IPS-18a (cell line): ENCODE measurements around the gene TRANK1.

Source experiments
- H3K27ac ChIP-seq: one replicate; pipeline ENCODE4 v1.5.1; 2013; ENCODE audit warnings: low read length
- H3K27me3 ChIP-seq: one replicate; pipeline ENCODE4 v1.6.1; 2013; ENCODE audit warnings: mild to moderate bottlenecking, low read length; ENCODE audit not compliant: control insufficient read depth, insufficient read depth
- H3K36me3 ChIP-seq: one replicate; pipeline ENCODE4 v1.6.1; 2013; ENCODE audit warnings: low read depth, low read length; ENCODE audit not compliant: control insufficient read depth
- H3K4me1 ChIP-seq: one replicate; pipeline ENCODE4 v1.6.1; 2013; ENCODE audit warnings: low read depth, low read length; ENCODE audit not compliant: control insufficient read depth
- H3K4me3 ChIP-seq: one replicate; pipeline ENCODE4 v1.5.1; 2013; ENCODE audit warnings: low read length
- H3K9ac ChIP-seq: one replicate; pipeline ENCODE4 v1.6.1; 2013; ENCODE audit warnings: mild to moderate bottlenecking, low read length, moderate library complexity
- H3K9me3 ChIP-seq: one replicate; pipeline ENCODE4 v1.6.1; 2013; ENCODE audit warnings: low read depth, low read length; ENCODE audit not compliant: control insufficient read depth

TRANK1 gene

GRCh38 chr3:36852071-36852470, 92.8 kb downstream of the TRANK1 start:
- Histone ChIP-seq H3K27me3 (no peaks in the 10 kb centered on the region), H3K36me3 (no peaks in the 10 kb centered on the region), H3K27ac (no peak overlapping the region), H3K9me3 (no peaks in the 10 kb centered on the region), H3K9ac (no peak overlapping the region), H3K4me1 (no peaks in the 10 kb centered on the region), H3K4me3 (no peak overlapping the region)

DNA sequence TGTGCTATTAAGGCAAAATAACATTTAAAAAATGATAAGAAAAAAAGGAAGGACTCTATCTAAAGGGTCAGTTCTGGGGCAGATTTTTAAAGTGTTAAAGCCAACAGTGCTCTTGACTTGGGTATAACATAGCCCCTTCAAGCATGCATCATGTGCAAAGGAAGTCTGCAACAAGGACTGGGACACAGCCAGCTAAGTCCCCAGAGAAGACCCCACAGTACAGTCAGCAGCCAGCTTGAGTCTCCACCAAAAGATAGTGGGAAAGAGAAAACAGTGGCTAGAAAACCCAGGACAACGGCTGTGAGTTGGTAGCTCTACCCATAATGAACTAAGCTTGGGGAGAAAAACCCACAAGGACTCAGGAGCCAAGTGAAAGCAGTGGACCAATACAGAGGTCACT, 94.1 kb downstream of the TRANK1 start:
- Histone ChIP-seq H3K4me3 (no peak overlapping the region), H3K27ac (no peak overlapping the region), H3K36me3 (no peaks in the 10 kb centered on the region), H3K9me3 (no peaks in the 10 kb centered on the region), H3K4me1 (no peaks in the 10 kb centered on the region), H3K9ac (no peak overlapping the region), H3K27me3 (no peaks in the 10 kb centered on the region)

- H3K9me3 ChIP-seq: peaks cover 3% of the 10 kb centered on the region
- H3K4me3 ChIP-seq: no peak overlapping the region
- no peaks in the 10 kb centered on the region for H3K4me1 ChIP-seq
- H3K36me3 ChIP-seq: no peaks in the 10 kb centered on the region
- no peak overlapping the region for H3K9ac ChIP-seq
- H3K27ac ChIP-seq: no peak overlapping the region
- no peaks in the 10 kb centered on the region for H3K27me3 ChIP-seq
Measured at GRCh38 chr3:36846406-36846805, 98.4 kb downstream of the TRANK1 start.

DNA sequence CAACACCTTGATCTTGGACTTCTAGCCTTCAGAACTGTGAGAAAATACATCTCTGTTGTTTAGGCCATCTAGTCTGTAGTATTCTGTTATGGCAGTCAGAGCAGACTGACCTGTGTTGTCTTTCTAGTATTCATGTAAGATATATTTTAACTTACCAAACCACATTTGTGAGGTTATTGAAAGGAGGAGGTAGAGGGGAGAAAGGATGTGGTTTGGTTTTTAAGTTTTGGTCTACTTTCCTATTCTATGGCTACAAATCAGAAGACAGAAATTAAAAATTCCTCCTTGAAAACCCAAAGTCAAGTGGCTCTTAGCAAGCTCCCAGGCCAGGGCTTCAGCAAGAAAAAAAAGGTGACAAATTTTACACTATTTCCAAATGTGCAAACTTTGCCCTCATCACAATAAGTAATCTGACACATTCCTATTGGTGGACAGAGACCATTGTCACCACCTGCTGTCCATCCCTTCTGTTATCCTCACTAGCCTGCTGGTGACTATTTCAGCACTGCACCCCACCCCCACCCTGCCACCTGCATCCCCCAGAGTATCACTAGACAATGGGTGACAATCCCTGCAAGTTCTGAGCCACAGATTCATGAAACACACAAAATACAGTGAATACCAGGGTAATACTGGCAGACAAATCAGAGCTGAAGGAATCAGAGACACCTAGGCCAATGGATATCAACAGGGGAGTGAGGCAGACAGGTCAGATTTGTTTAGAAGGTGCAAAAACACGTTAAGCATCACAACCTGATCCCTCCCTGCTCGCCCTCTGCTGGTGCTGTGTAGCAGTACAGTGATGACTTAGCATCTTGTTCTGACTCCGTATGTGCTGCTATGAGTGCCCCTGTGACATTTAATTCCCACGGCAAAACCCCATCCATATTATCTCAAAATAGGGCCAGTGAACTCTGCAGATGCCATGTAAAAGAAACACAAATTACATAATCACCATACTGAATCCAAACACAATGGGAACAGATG, 101.5 kb downstream of the TRANK1 start:
- H3K36me3 ChIP-seq: peaks cover 5% of the 10 kb centered on the region
- no peaks in the 10 kb centered on the region for H3K4me1 ChIP-seq

GRCh38 chr3:36842275-36842674, 102.6 kb downstream of the TRANK1 start:
- Histone ChIP-seq H3K4me1 (no peaks in the 10 kb centered on the region), H3K27ac (no peak overlapping the region), H3K27me3 (no peaks in the 10 kb centered on the region), H3K4me3 (no peak overlapping the region), H3K36me3 (peaks cover 5% of the 10 kb centered on the region), H3K9ac (no peak overlapping the region), H3K9me3 (peaks cover 5% of the 10 kb centered on the region)

More for the DNA sequence above, 101.5 kb downstream of the TRANK1 start:
- Histone ChIP-seq H3K4me3 (no peak overlapping the region), H3K27me3 (no peaks in the 10 kb centered on the region), H3K9me3 (peaks cover 5% of the 10 kb centered on the region), H3K27ac (no peak overlapping the region), H3K9ac (no peak overlapping the region)

DNA sequence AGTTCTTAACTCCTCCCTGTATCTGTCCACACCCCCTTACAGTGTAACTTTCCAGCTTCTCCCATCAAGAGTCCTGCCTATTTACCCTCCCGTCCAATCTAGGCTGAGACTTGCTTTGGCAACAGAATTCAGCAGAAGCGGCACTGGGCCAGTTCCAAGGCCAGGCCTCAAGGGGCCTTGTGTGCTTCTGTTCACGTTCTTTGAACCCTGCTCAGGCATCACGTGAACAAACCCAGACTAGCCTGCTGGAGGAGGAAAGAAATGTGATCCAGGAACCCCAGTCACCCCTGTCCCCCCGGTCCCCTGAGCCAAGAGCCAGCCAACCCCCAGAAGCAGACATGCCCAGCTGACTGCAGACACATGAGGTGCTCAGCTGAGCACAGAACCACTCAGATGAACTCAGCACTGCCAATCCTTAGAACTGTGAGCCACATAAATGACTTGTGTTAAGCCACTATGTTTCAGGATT, 104.4 kb downstream of the TRANK1 start:
- H3K36me3 ChIP-seq: peaks cover 5% of the 10 kb centered on the region
- H3K27ac ChIP-seq: no peak overlapping the region

DNA sequence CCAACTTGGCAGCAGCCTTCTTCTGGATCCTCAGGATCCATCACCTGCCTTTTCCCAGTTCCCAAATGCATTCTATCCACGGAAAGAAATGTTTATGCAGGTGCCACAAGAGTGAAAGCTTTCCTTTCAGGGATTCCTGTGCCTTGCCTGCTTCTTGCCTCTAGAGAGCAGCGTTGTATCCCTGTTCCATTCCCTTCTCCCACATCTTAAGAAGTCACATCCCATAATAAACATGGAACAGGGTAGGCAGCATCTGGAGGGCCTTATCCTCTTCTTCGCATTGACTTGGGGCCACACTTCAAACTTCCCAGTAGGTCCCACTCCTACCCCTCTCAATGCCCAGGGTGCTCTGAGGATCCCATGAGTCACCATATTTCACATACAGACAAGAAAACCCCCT, 107.8 kb downstream of the TRANK1 start:
- Histone ChIP-seq H3K4me3 (no peak overlapping the region), H3K36me3 (peaks cover 5% of the 10 kb centered on the region), H3K9ac (no peak overlapping the region), H3K27ac (no peak overlapping the region), H3K9me3 (peaks cover 5% of the 10 kb centered on the region), H3K4me1 (no peaks in the 10 kb centered on the region), H3K27me3 (no peaks in the 10 kb centered on the region)

More for the DNA sequence above, 104.4 kb downstream of the TRANK1 start:
- no peak overlapping the region for H3K9ac ChIP-seq
- no peaks in the 10 kb centered on the region for H3K4me1 ChIP-seq
- H3K27me3 ChIP-seq: no peaks in the 10 kb centered on the region
- H3K9me3 ChIP-seq: peaks cover 5% of the 10 kb centered on the region
- no peak overlapping the region for H3K4me3 ChIP-seq

GRCh38 chr3:36833160-36833814, 111.6 kb downstream of the TRANK1 start:
- Histone ChIP-seq H3K27ac (no peak overlapping the region), H3K9ac (no peak overlapping the region), H3K4me3 (no peak overlapping the region), H3K27me3 (no peaks in the 10 kb centered on the region), H3K4me1 (no peaks in the 10 kb centered on the region), H3K9me3 (no peaks in the 10 kb centered on the region), H3K36me3 (no peaks in the 10 kb centered on the region)

- H3K4me3 ChIP-seq: no peak overlapping the region
- no peak overlapping the region for H3K9ac ChIP-seq
- no peaks in the 10 kb centered on the region for H3K9me3 ChIP-seq
- no peaks in the 10 kb centered on the region for H3K36me3 ChIP-seq
- H3K27me3 ChIP-seq: no peaks in the 10 kb centered on the region
- no peaks in the 10 kb centered on the region for H3K4me1 ChIP-seq
- no peak overlapping the region for H3K27ac ChIP-seq
Measured at GRCh38 chr3:36832406-36832805, 112.4 kb downstream of the TRANK1 start.

DNA sequence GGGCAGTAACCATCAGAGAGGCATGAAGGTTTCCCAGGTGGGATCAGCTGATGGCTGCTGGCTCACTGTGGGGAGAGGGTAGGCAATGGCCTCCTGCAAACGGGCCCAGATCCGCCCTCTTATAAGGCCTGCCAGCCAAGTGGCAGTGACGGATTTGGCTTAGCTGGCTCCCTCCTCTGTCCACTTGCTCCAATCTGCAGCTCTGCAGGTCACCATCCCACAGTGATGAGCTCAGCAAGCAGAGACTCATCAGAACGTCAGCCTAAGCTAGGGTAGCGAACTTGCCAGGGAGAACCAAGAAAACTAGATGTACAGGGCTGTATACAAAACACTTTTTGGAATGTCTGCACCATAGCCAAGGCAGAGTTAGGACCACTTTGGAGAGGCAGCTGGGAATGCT, 117.7 kb downstream of the TRANK1 start:
- H3K36me3 ChIP-seq: no peaks in the 10 kb centered on the region
- H3K9me3 ChIP-seq: no peaks in the 10 kb centered on the region
- H3K9ac ChIP-seq: no peak overlapping the region
- no peaks in the 10 kb centered on the region for H3K4me1 ChIP-seq
- no peaks in the 10 kb centered on the region for H3K27me3 ChIP-seq
- H3K27ac ChIP-seq: no peak overlapping the region
- no peak overlapping the region for H3K4me3 ChIP-seq

DNA sequence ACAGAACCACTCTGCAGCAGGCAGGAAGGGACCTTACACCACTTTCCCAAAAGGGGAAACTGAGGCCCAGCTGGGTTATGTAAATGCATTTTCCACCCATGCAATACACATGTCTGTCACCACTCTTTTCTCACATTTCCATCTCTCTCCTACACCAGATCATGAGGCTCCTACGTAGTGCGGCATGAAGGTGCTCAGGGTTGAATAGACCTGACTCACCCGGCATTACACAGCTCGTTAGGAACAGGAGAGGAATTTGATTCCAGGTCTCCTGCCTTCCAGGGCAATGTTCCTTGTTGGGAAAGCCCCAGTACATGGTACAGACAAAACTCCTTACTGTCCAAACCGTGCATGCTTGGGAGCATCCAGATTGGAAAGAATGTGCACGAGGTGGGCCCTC, 118.6 kb downstream of the TRANK1 start:
- Histone ChIP-seq H3K9ac (no peak overlapping the region), H3K27ac (no peak overlapping the region), H3K9me3 (no peaks in the 10 kb centered on the region), H3K27me3 (no peaks in the 10 kb centered on the region), H3K4me1 (no peaks in the 10 kb centered on the region), H3K36me3 (no peaks in the 10 kb centered on the region), H3K4me3 (no peak overlapping the region)
